ENCODE data around the gene PTF1A.

Gene PTF1A

DNA sequence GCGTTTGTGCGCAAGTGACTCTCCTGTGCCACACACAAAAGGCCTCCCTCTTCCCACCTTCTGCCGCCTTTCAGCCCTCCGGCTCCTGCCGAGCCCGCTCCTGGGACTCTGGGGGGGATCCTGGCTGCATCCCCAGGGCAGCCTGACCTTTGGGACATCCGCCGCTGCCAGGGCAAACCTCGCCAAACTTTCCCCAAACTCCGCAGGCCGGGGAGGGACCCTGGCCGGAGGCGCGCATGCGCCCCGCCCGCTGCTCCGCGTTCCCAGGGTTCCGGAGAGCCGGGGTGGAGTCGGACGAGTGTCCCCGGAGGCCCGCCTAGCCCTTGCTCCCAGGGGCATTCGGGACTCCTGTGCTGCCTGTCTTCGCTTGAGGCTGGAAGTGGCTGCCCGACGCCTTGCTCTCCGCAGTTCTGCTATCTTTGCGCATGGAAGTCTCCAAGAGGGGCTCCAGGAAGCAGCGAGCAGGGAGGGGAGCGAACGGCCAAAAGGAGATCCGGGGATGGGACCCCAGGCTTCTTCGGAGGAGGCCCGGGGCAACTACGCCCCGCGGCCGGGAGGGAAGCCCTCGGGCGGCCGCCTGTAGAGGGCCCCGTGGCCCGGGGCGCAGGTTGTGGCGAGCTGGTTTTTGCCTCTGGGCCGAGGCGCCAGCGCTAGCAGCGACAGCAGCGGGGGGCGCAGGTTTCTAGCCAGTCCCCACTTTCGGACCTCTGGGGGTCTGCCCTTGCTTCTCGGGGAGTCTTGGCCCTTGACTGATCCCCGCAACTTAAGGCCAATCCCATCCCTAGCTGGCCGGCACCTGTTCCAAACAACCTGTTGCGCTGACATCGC lies 7.0 kb downstream of the PTF1A start:
- Mint-ChIP-seq H3K27ac (no peak overlapping the region), H3K27me3 (ENCODE audit: low read depth, poor library complexity) (peaks cover 100% of the 10 kb centered on the region), H3K4me3 (peak overlapping the region; percentile 49), H3K36me3 (ENCODE audit: low read depth) (no peaks in the 10 kb centered on the region), H3K4me1 (peaks cover 4% of the 10 kb centered on the region), H3K9me3 (no peaks in the 10 kb centered on the region)
- TF ChIP-seq, protein P1, sequence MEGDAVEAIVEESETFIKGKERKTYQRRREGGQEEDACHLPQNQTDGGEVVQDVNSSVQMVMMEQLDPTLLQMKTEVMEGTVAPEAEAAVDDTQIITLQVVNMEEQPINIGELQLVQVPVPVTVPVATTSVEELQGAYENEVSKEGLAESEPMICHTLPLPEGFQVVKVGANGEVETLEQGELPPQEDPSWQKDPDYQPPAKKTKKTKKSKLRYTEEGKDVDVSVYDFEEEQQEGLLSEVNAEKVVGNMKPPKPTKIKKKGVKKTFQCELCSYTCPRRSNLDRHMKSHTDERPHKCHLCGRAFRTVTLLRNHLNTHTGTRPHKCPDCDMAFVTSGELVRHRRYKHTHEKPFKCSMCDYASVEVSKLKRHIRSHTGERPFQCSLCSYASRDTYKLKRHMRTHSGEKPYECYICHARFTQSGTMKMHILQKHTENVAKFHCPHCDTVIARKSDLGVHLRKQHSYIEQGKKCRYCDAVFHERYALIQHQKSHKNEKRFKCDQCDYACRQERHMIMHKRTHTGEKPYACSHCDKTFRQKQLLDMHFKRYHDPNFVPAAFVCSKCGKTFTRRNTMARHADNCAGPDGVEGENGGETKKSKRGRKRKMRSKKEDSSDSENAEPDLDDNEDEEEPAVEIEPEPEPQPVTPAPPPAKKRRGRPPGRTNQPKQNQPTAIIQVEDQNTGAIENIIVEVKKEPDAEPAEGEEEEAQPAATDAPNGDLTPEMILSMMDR (IDR thresholded peaks at IDR 0.05), result no peak
- peak; percentile 46 for DNase-seq

DNA sequence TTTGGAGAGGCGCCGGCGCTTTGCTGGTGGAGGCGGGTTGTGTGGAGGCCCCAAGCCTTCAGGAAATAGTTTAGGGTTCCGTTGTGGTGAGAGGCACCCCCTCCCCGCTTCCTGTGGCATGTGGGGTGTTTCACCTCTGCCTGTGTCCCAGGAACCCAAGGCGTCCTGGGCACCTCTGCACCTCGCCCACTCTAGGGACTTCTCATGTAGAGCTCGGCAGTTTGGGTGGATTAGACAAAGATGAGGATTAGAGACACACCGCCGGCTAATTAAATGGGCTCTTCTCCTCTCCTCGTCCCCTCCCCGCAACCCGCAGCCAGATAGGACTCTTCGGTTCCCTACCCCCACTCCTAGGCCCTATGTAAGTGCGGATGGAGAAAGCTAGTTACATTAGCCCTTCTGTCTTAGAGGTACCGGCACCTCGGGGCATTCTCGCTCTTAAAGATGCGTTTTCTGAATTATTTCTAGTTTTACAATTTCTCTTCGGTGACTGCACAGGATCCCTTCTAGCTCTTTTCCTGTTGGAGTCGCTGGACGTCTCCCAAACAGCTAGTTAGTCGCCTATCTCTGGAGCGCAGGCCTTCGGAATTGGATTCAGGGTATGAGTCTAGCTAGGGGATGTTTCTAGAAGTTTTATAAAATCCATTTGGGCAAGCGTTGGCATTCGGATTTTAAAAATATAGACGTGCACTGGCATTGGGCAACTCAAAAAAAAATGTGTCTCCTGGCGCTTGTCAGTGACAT lies 7.8 kb downstream of the PTF1A start:
- H3K9me3 Mint-ChIP-seq, result no peaks in the 10 kb centered on the region
- no peak for DNase-seq
- TF ChIP-seq, protein P1 (IDR thresholded peaks at IDR 0.05), result no peak
- no peak overlapping the region for H3K27ac Mint-ChIP-seq
- peaks cover 100% of the 10 kb centered on the region for H3K27me3 Mint-ChIP-seq (ENCODE audit: low read depth, poor library complexity)
- H3K4me1 Mint-ChIP-seq, result peaks cover 4% of the 10 kb centered on the region
- no peak overlapping the region for H3K4me3 Mint-ChIP-seq
- H3K36me3 Mint-ChIP-seq (ENCODE audit: low read depth), result no peaks in the 10 kb centered on the region

DNA sequence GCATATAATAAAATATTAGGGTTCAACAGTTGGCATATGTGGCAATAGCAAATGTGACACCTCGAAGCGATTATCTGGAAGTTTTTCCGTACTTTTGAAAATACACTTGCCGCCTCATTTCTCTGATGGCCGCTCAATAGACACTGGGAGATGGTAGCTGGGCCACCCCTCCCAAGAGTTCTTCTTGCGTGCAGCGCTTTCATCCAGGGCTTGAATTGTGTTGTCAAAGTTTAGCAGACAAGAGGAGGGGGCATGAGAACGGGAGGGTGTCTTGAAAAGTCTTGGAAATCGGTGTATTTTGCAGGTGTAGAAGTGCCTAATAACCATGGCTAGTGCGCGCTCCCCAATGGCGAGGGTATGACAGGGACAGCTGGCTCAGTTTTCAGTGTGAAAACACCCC lies 8.5 kb downstream of the PTF1A start:
- H3K4me3 Mint-ChIP-seq, result no peak overlapping the region
- no peak for DNase-seq
- TF ChIP-seq, protein P1 (IDR thresholded peaks at IDR 0.05), result no peak
- H3K9me3 Mint-ChIP-seq, result no peaks in the 10 kb centered on the region
- peaks cover 100% of the 10 kb centered on the region for H3K27me3 Mint-ChIP-seq (ENCODE audit: low read depth, poor library complexity)
- H3K27ac Mint-ChIP-seq, result no peak overlapping the region
- H3K36me3 Mint-ChIP-seq (ENCODE audit: low read depth), result no peaks in the 10 kb centered on the region
- peaks cover under 1% of the 10 kb centered on the region for H3K4me1 Mint-ChIP-seq

DNA sequence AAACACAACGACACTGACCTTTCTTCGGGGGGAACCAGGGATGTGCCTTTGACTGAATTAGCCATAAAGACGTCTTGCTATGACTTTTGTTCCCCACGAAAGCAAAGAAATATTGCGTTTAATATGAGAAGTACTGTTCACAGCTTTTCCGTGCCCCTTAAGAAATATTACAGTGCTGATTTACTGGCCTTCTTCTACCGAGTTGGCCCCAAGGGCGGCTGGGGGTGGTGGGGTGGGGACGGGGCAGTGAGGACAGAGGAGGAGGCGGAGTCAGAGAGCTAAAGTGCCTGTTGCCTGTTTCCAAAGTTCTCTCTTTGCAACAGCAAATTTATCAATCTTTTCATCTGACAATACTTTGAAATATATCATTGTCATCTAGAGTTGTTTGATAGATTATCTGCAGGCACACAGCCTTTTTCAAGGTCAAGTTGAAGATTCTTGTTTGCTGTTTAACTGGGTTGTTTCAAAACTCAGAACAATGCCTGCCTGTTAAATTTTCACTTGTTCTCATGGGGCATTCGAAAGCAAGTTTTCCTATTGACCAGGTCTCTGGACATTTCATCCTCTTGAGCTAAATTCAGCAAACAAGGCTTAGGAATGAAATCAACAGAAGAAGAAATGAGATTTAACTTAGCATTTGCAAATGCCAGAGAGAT lies 9.0 kb downstream of the PTF1A start:
- no peak overlapping the region for H3K27ac Mint-ChIP-seq
- TF ChIP-seq, protein P1 (IDR thresholded peaks at IDR 0.05), result no peak
- DNase-seq, result no peak
- no peaks in the 10 kb centered on the region for H3K9me3 Mint-ChIP-seq
- no peaks in the 10 kb centered on the region for H3K4me1 Mint-ChIP-seq
- H3K36me3 Mint-ChIP-seq (ENCODE audit: low read depth), result no peaks in the 10 kb centered on the region
- no peak overlapping the region for H3K4me3 Mint-ChIP-seq
- peaks cover 99% of the 10 kb centered on the region for H3K27me3 Mint-ChIP-seq (ENCODE audit: low read depth, poor library complexity)

DNA sequence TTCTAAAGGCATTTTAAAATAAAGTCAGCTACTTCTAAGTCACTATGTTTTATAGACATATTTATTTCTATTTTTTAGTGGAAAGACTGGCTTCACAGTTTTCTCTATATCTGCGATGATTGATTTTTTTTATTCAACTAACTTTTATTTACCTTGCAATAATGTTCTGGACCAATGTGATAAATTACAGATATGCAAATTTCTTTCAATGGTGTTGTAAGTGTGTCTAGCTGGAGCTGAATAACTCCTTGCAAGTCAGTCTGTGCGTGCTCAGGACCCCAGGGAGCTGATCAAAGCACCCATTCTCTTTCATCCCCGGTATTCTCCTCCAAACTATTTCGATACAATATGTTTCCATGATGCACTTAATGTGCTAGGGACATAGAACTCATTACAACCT lies 9.7 kb downstream of the PTF1A start:
- Mint-ChIP-seq H3K4me1 (no peaks in the 10 kb centered on the region), H3K36me3 (ENCODE audit: low read depth) (no peaks in the 10 kb centered on the region), H3K9me3 (no peaks in the 10 kb centered on the region), H3K4me3 (no peak overlapping the region), H3K27me3 (ENCODE audit: low read depth, poor library complexity) (peaks cover 97% of the 10 kb centered on the region), H3K27ac (no peak overlapping the region)
- DNase-seq, result no peak
- TF ChIP-seq, protein P1 (IDR thresholded peaks at IDR 0.05), result no peak
